ENCODE results near the gene RANBP2.
A peak's percentile ranks its signal among the peaks of the same experiment; 100 is the strongest.

Gene RANBP2

DNA sequence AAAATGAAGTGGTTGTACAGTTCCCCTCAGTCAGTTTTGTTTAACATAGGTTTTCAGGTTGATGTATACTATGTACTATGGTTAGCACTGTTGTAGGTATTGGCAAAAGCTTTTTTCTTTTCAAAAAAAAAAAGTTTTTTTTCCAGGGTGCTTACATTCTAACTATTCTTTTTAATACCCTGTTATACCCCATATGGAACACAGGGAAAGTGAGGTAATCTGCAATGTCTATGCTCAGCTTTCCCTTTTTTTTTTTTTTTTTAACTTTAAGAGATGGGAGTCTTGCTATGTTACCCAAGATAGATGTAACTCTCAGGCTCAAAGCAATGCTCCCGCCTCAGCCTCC lies 66.7 kb downstream of the RANBP2 start:
- DNase-seq = no peak

DNA sequence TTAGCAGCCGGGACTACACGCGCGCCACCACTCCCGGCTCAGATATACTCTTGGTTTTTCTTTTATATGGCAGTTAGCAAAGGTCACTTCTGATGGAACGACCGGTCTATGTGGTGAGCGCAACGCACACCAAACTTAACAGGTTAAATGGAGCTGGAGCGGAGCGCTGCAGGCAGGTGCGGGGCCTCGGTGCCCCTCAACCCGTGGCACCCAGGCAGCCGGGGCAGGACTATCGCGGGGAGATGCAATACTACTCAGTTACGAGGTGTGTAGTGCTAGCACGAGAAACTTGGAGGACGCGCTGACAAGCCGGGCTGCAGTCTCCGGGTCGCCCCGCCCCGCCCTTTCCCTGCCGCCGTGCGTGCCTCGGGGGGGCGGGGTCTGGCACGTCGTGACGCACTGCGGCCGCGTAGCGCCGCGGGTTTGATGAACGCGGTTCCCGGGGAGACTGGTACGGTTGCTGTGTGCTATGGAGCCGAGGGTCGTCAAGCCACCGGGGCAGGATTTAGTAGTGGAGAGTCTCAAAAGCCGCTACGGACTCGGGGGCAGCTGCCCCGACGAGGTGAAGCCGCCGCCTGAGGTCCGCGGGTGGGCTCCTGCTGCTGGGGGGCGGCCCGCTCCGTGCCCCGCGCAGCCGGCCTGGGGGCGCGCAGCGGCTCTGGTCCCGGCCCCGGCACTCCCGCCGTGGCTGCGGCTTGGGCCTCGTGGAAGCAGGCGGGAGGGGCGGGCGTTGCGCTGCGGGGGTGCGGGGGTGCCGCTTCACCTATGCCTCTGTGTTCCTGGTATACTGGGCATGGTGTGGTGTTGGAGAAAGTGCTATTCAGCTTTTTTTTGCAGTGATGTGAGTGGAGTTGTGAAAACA lies 67.3 kb downstream of the RANBP2 start, which contains the start of gene CCDC138:
TSS of gene CCDC138 (plus strand) at position 418 of the 862 bp plus-strand sequence. CDS start at position 470, 52 bp downstream.
- peak; percentile 88 for DNase-seq

DNA sequence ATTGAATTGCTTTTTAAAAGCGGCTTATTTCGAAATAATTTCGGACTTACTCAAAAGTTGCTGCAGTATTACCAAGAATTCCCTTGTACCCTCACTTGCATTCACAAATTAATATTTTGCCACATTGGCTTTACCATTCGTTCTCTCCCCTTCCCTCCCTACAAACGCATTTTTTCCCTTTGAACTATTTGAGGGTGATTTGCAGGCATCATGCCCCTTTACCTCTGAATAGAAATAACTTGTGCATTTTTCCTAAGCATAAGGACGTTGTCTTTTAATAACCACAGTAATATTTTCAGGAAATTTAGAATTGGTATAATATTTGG lies 67.9 kb downstream of the RANBP2 start:
- DNase-seq = no peak

DNA sequence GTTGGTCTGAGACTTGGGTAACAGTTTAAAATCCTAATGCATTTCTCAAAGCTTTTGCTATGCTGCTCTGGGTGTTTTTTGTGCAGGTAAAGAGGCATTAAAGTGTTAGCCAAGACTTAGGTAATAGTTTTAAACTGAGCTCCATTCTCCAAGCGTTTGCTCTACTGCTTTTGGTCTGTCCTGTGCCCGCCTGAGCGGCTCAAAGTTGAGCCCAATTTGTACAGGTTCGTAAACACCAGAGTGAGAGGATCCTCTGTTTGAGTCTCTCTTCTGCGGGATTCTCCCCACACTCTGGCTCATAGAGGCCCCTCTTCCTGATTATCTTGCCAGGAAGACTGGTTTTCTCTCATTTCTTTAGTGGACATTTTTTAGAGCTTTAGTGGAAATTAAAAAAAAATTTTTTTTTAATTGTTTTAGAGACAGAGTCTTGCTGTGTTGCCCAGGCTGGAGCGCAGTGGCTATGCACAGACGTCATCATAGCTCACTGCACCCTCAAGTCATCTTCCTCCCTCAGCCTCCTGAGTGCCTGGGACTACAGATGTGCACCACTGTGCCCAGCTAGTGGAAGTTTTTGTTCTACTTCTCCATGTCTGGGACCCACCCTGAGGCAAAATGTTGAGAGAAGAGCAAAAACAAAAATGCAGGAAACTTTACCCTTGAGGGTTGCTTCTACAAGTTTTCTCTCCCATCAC lies 83.9 kb downstream of the RANBP2 start:
- DNase-seq = no peak

DNA sequence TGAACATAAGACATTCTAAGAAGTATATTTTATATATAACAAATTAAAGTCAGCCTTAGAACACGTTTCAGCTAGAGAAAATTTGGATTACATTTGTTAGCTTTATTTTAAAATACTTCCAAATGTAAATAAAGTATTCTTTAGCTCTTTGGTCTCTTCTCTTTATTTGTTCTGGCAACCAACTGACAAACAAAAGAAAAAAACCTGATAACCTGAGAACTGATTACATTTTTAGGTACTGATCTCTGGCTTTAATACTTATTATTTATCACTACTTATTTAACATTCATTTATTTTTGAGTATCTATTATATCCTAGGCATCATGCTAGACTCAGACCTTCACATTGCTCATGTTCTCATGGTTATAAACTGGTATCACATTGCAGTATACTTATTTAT lies 85.8 kb downstream of the RANBP2 start:
- no peak for DNase-seq

DNA sequence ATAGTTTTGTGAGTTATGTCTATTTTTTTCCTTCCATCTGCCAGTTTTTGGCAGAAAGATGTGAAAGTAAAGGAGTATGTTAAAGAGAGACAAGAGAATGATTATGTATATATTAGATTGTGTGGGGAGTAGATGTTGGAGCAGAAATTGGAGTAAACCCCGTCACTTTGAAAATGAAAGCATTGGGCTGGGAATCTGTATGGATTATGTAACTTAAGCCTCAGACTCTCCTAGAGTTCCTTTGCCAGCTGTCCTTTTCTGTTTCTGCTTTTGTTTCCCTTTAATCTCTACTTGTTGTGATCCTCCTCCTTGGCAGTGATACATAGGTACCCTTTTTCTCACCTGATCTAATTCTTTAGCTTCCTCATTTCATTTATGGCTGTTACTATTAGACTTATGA lies 86.5 kb downstream of the RANBP2 start:
- no peak for DNase-seq

DNA sequence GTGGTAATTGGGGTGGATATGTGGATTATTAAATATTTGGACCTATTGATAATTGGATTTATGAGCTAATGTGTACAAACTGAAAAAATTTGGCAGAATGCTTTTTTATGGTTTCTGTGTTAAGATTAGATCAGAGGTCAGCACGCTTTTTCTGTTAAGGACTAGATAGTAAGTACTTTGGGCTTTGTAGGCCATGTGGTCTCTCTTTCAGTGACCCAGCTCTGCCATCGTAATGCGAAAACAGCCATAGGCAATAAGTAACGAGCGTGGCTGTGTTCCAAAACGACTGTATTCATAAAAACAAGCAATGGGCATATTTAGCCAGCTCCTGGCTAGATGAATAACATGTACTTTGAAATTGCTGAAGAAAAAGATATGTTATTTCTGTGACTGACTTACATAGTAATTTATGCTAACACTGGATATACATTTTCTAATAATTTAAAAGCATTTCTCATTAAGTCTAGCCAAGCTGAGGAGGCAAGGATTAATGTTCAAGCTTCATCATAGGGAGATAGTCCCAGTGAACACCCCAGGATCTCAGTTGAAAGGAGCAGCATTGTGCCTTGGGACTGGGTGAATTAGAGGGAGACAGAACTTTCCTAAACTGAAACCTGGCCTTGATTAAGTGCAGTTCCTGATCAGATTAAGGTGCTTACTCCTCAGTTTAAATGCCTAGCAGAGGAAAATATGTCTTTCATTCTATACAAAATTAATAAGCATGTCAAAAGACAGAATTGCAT lies 87.3 kb downstream of the RANBP2 start:
- no peak for DNase-seq

DNA sequence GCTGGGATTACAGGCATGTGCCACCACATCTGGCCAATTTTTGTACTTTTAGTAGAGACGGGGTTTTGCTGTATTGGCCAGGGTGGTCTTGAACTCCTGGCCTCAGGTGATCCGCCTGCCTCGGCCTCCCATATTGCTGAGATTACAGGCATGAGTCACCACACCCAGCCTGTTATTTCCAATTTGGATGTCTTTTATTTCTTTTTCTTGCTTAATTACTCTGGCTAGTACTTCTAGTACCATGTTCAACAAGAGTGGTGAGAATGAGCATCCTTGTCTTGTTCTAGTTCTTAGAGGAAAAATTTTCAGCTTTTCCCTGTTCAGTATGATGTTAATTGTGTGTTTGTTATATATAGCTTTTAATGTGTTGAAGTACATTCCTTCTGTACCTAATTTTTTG lies 90.7 kb downstream of the RANBP2 start:
- DNase-seq = no peak

DNA sequence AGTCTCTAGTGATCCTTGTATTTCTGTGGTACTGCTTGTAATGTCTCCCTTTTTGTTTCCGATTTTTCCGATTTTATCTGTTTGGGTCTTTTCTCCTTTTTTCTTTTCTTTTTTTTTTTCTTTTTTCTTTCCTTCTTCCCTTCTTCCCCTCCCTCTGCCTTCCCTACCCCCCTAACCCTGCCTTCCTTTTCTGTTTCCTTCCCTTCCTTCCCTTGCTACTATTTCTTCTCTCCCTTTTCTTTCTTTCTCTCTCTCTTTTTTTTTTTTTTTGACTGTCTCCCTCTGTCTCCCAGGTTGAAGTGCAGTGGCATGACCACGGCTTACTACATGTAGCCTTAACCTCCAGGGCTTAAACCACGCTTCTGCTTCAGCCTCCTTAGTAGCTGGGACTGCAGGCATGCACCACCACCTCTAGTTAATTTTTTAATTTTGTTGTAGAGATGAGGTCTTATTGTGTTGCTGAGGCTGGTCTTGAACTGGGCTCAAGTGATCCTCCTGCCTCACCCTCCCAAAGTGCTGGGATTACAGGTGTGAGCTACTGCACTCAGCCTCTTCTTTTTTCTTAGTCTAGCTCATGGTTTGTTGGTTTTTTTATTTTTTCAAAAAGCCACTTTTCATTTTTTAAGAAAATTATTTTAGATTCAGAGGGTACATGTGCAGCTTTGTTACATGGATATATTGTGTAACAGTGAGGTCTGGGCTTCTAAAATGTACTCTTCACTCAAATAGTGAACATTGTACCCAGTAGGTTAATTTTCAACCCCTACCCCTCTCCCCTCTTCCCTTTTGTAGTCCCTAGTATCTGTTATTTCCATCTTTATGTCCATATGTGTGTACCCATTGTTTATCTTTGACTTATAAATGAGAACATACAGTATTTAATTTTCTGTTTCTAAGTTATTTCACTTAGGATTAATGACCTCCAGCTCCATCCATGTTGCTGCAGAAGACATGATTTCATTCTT lies 92.0 kb downstream of the RANBP2 start:
- DNase-seq = no peak

DNA sequence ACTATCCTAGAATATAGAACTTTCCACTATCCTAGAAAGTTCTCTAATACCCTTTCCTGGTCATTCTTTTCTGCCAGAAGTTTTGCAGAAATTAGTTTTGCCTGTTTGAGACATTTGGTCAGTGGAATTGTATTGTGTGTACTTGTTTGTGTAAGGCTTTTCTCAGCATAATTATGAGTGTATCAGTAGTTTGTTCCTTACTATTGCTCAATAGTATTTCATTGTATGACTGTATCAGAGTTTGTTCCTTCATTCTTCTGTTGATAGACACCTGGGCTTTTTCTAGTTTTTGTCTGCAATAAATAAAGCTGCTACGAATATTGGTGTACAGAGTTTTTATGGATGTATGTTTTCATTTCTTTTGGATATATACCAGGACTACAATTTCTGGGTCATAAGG lies 94.5 kb downstream of the RANBP2 start:
- no peak for DNase-seq

DNA sequence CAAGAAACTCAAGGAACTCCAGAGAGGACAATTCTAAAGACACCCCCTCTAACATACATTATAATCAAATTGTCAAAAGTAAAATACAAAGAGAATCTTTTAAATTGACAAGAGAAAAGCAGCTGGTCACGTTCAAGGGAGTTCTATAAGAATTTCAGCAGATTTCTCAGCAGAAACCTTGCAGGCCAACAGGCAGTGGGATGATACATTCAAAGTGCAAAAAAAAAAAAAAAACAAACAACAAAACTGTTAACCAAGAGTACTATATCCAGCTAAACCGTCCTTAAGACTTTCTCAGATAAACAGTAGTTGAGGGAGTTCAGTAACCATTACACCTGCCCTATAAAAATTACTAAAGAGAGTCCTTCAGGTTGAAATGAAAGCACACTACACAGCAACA lies 101.2 kb downstream of the RANBP2 start:
- DNase-seq = no peak

DNA sequence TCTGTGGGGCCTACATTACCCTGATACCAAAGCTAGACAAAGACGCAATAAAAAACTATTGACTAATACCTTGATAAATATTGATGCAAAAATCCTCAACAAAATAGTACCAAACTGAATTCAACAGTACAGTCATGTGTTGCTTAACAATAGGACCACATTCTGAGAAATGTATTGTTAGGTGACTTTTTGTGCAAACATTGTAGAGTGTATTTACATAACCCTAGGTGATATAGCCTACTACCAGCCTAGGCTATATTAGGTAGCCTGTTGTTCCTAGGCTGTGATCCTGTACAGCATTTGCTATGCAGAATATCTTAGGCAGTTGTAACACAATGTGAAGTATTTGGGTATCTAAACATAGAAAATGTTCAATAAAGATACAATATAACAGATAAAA lies 104.0 kb downstream of the RANBP2 start:
- DNase-seq = no peak

DNA sequence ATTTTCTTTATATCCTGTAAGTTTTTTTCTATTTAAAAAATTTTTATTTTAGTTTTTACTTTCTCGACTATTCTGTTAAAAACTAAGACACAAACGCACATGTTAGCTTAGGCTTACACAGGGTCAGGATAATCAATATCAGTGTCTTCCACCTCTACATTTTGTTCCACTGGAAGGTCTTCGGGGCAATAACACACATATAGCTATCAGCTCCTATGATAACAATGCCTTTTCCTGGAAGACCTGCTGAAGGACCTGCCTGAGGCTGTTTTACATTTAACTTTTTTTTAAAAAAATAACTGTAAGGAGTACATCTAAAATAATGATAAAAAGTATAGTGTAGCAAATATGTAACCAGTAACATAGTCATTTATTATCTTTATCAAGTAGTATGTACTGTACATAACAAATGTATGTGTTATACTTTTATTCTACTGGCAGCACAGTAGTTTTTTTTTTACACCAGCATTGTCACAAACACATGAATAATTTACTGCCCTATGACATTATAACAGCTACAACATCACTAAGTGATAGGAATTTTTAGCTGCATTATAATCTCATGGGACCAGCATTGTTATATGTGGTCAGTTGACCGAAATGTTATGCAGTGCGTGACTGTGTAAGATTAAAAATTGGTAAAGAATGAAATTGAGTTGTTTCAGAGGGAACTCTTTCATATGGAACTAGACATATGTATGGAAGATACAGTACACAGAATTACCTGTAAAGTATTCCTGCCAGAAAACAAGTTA lies 105.2 kb downstream of the RANBP2 start:
- no peak for DNase-seq

DNA sequence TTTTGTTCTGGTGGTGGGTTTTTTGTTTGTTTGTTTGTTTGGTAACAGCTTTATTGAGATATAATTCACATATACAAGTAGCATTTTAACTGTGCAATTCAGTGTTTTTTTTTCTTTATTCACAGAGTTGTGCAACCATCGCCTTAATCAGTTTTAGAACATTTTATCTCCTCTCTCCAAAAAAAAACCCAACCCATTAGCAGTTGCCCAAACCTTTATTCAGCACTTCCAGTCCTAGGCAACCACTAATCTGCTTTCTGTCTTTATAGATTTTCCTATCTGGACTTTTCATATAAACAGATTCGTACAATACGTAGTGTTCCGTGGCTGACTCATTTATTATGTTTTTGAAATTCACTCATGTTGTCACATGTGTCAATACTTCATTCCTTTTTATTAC lies 106.0 kb downstream of the RANBP2 start:
- no peak for DNase-seq

DNA sequence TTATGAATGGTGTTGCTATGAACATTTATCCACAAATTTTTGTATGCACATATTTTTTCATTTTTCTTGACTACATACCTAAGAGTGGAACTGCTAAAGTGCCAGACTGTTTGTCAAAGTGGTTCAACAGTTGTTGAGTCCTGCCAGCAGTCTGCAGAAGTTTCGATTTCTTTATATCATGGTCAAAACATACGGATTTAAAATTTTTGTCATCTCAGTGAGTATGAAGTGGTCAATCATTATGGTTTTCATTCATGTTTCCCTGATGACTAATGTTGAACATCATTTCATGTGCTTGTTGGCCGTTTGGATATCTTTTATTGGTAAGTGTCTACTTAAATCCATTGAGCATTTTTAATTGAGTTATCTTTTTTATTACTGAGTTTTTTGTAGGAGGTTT lies 106.5 kb downstream of the RANBP2 start:
- DNase-seq = peak; percentile 3

DNA sequence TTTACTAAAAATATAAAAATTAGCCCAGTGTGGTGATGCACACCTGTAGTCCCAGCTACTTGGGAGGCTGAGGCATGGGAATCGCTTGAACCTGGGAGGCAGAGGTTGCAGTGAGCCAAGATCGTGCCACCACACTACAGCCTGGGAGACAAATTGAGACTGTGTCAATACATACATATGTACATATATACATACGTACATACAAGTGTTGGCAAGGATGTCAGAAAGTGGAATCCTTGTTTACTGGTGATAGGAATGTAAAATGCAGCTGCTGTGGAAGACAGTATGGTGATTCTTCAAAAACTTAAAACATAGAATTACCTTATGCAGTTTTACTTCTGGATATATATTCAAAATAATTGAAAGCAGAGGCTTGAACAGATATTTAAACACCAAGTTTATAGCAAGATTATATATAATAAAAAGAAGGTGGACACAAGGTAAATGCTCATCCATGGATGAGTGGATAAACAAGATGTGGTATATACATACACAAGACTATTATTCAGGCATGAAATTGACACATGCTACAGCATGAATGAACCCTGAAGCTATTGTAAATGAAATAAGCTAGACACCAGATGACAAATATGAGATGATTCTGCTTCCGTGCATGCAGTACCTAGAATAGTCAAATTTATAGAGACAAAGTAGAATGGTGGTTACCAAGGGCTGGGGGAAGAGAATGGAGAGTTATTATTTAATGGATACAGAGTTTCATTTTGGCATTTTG lies 110.5 kb downstream of the RANBP2 start:
- no peak for DNase-seq

DNA sequence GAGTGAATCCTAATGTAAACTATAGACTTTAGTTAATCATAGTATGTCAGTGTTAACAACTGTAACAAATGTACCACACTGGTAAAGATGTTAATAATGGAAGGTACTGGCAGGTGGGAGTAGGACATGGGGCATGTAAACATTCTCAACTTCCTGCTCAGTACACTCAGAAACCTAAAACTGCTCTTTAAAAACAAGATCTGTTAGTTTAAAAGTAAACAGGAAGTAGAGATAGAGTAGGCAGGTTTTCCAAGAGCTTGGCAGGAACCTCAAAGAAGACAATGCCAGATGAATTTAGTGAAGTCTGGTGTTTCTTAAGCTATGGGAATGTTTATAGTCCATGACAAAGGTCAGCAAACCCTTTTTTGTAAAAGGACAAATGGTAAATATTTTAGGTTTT lies 113.9 kb downstream of the RANBP2 start:
- DNase-seq = no peak

DNA sequence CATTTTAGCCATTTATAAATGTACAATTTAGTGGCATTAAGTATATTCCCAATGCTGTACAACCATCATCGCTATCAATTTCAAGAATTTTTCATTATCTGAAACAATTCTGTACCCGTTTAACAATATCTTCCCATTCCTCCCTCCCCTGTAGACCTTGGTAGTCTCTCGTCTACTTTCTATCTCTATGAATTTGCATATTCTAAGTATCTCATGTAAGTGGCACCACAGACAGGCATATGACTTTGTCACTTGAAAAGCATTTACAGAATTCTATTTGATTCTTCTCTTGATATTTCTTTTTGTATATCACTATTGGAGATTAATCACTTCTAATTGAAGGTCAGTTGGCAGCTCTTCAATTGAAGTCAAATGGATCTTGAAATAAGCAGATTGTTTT lies 115.3 kb downstream of the RANBP2 start:
- no peak for DNase-seq

DNA sequence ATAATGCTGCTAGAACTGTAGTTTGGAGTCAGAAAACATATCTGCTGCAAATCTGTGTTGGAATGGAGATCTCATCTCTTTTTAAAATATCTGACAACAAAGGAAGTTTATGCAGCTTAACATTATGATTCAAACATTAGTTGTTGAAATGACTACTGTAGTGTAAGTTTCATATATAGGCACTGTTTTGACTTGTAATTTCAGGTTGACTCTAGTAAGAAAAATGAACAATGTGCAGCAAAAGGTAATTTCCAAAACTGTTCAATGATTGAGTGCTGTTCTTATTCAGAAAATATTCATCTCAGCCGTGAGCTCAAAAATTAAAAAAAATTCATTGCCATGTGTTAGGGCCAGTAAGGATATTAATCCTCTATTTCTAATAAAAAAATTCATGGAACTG lies 115.8 kb downstream of the RANBP2 start:
- DNase-seq = no peak
